Smooth muscle cell (in vitro differentiated cells): ENCODE data around the gene ERBB4. TPM values are rescaled to one million over a fixed set of nuclear protein-coding genes. Genes with fewer than 3 reads are reported as not detected.

Source experiments
- DNase-seq: peaks from one replicate; lab custom pipeline; 2025; ENCODE audit not compliant: unreplicated experiment; lab: John Stamatoyannopoulos, UW
- H2AFZ ChIP-seq: fragments of 200-600 bp; sonication (generic); 2 replicates; pipeline ENCODE4 v1.6.0; 2016; ENCODE audit warnings: antibody characterized with exemption, low read depth, mild to moderate bottlenecking
- H3F3A ChIP-seq: fragments of 200-600 bp; sonication (generic); 2 replicates; pipeline ENCODE4 v1.6.0; 2017; ENCODE audit warnings: antibody characterized with exemption, low read depth
- H3K27ac ChIP-seq: fragments of 200-600 bp; sonication (generic); 2 replicates; pipeline ENCODE4 v1.5.1; 2016; ENCODE audit warnings: low read depth, mild to moderate bottlenecking
- H3K27me3 ChIP-seq: fragments of 200-600 bp; sonication (generic); 2 replicates; pipeline ENCODE4 v1.6.1; 2016; ENCODE audit warnings: low read depth, mild to moderate bottlenecking
- H3K36me3 ChIP-seq: fragments of 200-600 bp; sonication (generic); 2 replicates; pipeline ENCODE4 v1.5.1; 2016; ENCODE audit warnings: low read depth
- H3K4me1 ChIP-seq: fragments of 200-600 bp; sonication (generic); 2 replicates; pipeline ENCODE4 v1.5.1; 2016; ENCODE audit warnings: low read depth
- H3K4me2 ChIP-seq: fragments of 200-600 bp; sonication (generic); 2 replicates; pipeline ENCODE4 v1.6.0; 2016; ENCODE audit warnings: mild to moderate bottlenecking
- H3K4me3 ChIP-seq: fragments of 200-600 bp; sonication (generic); 2 replicates; pipeline ENCODE4 v1.5.1; 2016; ENCODE audit warnings: mild to moderate bottlenecking
- H3K79me2 ChIP-seq: fragments of 200-600 bp; sonication (generic); 2 replicates; pipeline ENCODE4 v1.6.0; 2016; ENCODE audit warnings: low read depth, mild to moderate bottlenecking
- H3K9ac ChIP-seq: fragments of 200-600 bp; sonication (generic); 2 replicates; pipeline ENCODE4 v1.6.0; 2016; ENCODE audit warnings: low read depth
- H3K9me3 ChIP-seq: fragments of 200-600 bp; sonication (generic); replicated peaks from 2 replicates; pipeline ENCODE4 v1.5.1; 2016; ENCODE audit warnings: low read depth
- H4K20me1 ChIP-seq: fragments of 200-600 bp; sonication (generic); 2 replicates; pipeline ENCODE4 v1.6.0; 2016; ENCODE audit warnings: low read depth
- CTCF ChIP-seq: fragments of 200-600 bp; sonication (generic); IDR thresholded peaks from 2 replicates; pipeline ENCODE4 v1.5.1; 2017; ENCODE audit warnings: borderline replicate concordance, mild to moderate bottlenecking, antibody characterized with exemption; ENCODE audit not compliant: insufficient read depth, poor library complexity, severe bottlenecking
- WGBS: methylation state at CpG from one replicate; pipeline ENCODE4 v1.1.7; 2016; ENCODE audit warnings: low lambda C conversion rate; 5-methylcytosine and 5-hydroxymethylcytosine counted together
- polyA plus RNA-seq: library from polyadenylated mRNA; unstranded; fragments of >200 nt; fragmentation: Nextera tagmentation; extraction: Ambion mirVana; gene quantifications from 2 replicates; pipeline ENCODE4 v1.2.1, GENCODE V29; 2016
- total RNA-seq: library from RNA; depleted of rRNA; stranded (reverse); fragments of >200 nt; gene quantifications from 2 replicates; pipeline ENCODE4 v1.2.3, GENCODE V29; 2014

The ERBB4 gene
- total and polyA plus RNA-seq, 2 experiments from 2014 or later: 0.67 TPM; not detected in 1

- TF ChIP-seq CTCF: no peak
- Histone ChIP-seq H3K9me3 (no peaks in the 10 kb centered on the region), H4K20me1 (no peaks in the 10 kb centered on the region), H3K27me3 (no peaks in the 10 kb centered on the region), H3K4me3 (no peak overlapping the region), H3K27ac (no peak overlapping the region), H3K36me3 (no peaks in the 10 kb centered on the region), H2AFZ (no peak overlapping the region), H3K79me2 (no peaks in the 10 kb centered on the region), H3K4me2 (no peak overlapping the region), H3K4me1 (no peaks in the 10 kb centered on the region), H3F3A (no peaks in the 10 kb centered on the region), H3K9ac (no peak overlapping the region)
- 93% methylated on average over 1 of the region's 1 CpG for WGBS
- DNase-seq: no peak
These were observed 597.3 kb downstream of the ERBB4 start for GRCh38 chr2:211941216-211941747.

- H3K9ac ChIP-seq: no peak overlapping the region
- no peaks in the 10 kb centered on the region for H3K27me3 ChIP-seq
- no peak for DNase-seq
- no peaks in the 10 kb centered on the region for H3K79me2 ChIP-seq
- no peak overlapping the region for H3K4me3 ChIP-seq
- no peaks in the 10 kb centered on the region for H4K20me1 ChIP-seq
- H2AFZ ChIP-seq: no peak overlapping the region
- H3K36me3 ChIP-seq: no peaks in the 10 kb centered on the region
- WGBS: 92% methylated on average over 2 of the region's 2 CpGs
- H3K4me2 ChIP-seq: no peak overlapping the region
- H3F3A ChIP-seq: no peaks in the 10 kb centered on the region
- no peaks in the 10 kb centered on the region for H3K9me3 ChIP-seq
- H3K27ac ChIP-seq: no peak overlapping the region
- H3K4me1 ChIP-seq: no peaks in the 10 kb centered on the region
- no peak for TF ChIP-seq CTCF
These were observed 599.4 kb downstream of the ERBB4 start for GRCh38 chr2:211939177-211939576.

- H4K20me1 ChIP-seq: no peaks in the 10 kb centered on the region
- no peak for TF ChIP-seq CTCF
- 80% methylated on average over 1 of the region's 1 CpG for WGBS
These were observed 603.8 kb downstream of the ERBB4 start for GRCh38 chr2:211934811-211935210.

GRCh38 chr2:211931314-211931713 lies 607.3 kb downstream of the ERBB4 start:
- WGBS: 69% methylated on average over 3 of the region's 3 CpGs
- Histone ChIP-seq H3K79me2 (no peaks in the 10 kb centered on the region), H3F3A (no peaks in the 10 kb centered on the region), H3K27ac (no peak overlapping the region), H3K4me2 (no peak overlapping the region), H3K4me3 (no peak overlapping the region), H3K9me3 (no peaks in the 10 kb centered on the region), H3K27me3 (no peaks in the 10 kb centered on the region), H3K9ac (no peak overlapping the region), H3K36me3 (no peaks in the 10 kb centered on the region), H2AFZ (no peak overlapping the region), H3K4me1 (no peaks in the 10 kb centered on the region), H4K20me1 (no peaks in the 10 kb centered on the region)
- no peak for TF ChIP-seq CTCF
- DNase-seq: no peak

More at GRCh38 chr2:211934811-211935210, 603.8 kb downstream of the ERBB4 start:
- no peak overlapping the region for H3K4me2 ChIP-seq
- H3K27ac ChIP-seq: no peak overlapping the region
- no peaks in the 10 kb centered on the region for H3K4me1 ChIP-seq
- H3K4me3 ChIP-seq: no peak overlapping the region
- no peaks in the 10 kb centered on the region for H3F3A ChIP-seq
- no peaks in the 10 kb centered on the region for H3K27me3 ChIP-seq
- H3K79me2 ChIP-seq: no peaks in the 10 kb centered on the region
- no peak overlapping the region for H3K9ac ChIP-seq
- H3K9me3 ChIP-seq: no peaks in the 10 kb centered on the region
- H3K36me3 ChIP-seq: no peaks in the 10 kb centered on the region
- no peak overlapping the region for H2AFZ ChIP-seq
- DNase-seq: no peak
